PC-9 (cell line): ENCODE measurements around the gene ATRNL1.

ENCODE experiments used
- EZH2 ChIP-seq: fragments of 200-600 bp; sonication (generic); IDR thresholded peaks from 2 replicates; pipeline ENCODE4 v1.8.0; 2017; ENCODE audit warnings: antibody characterized with exemption, low read depth
- TF ChIP-seq, protein P1 (sequence below): fragments of 200-600 bp; sonication (generic); conservative IDR thresholded peaks from 2 replicates; pipeline ENCODE4 v1.6.1; 2017; ENCODE audit warnings: mixed run types, antibody characterized with exemption, mild to moderate bottlenecking, moderate library complexity

DNA sequence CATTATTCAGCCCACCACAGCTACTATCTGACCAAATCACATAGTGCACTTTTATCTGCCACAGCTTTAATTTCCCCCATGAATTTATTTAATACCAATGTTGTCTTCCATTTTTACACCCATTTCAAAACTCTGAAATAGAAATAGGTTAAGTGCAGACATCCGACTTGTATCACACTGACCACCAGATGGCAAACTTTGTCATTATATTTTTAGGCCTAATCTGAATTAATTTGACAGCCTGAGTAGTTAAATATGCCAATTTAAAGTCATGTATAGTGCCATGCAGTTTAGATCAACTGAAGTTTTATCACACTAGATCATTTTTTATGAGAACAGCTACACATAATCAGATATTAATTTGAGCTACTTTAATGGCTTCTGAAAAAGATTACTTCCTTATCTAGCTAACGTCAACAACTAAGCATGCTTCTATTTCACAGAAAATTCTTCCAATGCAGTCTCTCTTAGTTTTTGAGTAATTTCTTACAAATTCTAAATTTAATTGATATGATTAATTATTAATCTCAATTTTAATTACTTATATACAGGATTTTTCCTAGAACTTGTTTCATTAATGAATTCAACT, 613.4 kb downstream of the ATRNL1 start:
- TF ChIP-seq, protein P1, sequence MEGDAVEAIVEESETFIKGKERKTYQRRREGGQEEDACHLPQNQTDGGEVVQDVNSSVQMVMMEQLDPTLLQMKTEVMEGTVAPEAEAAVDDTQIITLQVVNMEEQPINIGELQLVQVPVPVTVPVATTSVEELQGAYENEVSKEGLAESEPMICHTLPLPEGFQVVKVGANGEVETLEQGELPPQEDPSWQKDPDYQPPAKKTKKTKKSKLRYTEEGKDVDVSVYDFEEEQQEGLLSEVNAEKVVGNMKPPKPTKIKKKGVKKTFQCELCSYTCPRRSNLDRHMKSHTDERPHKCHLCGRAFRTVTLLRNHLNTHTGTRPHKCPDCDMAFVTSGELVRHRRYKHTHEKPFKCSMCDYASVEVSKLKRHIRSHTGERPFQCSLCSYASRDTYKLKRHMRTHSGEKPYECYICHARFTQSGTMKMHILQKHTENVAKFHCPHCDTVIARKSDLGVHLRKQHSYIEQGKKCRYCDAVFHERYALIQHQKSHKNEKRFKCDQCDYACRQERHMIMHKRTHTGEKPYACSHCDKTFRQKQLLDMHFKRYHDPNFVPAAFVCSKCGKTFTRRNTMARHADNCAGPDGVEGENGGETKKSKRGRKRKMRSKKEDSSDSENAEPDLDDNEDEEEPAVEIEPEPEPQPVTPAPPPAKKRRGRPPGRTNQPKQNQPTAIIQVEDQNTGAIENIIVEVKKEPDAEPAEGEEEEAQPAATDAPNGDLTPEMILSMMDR = peak; percentile 58
- TF ChIP-seq EZH2 = no peak
